ENCODE measurements around the gene CAMKMT. TPM values are rescaled to one million over a fixed set of nuclear protein-coding genes. Genes with fewer than 3 reads are reported as not detected.

The CAMKMT gene
- polyA plus RNA-seq, 3 donors = 4.7 to 7.8 (median 7.0) TPM

GRCh38 chr2:44652701-44653100 lies 291.0 kb downstream of the CAMKMT start:
- no peak overlapping the region for H3K27ac ChIP-seq (ENCODE audit: low read depth in 1 of 2, low read length in 2 of 2)
- no peaks in the 10 kb centered on the region for H3K4me1 ChIP-seq (ENCODE audit: control insufficient read depth in 1 of 2, insufficient read depth in 2 of 2, low read length in 2 of 2)
- DNase-seq = no peak
- H3K9me3 ChIP-seq (replicated peaks in 1 of 2; ENCODE audit: control insufficient read depth in 1 of 2, insufficient read depth in 1 of 2, low read length in 2 of 2) = no peaks in the 10 kb centered on the region
- no peak overlapping the region for H3K9ac ChIP-seq (ENCODE audit: insufficient read depth, low read length, poor library complexity, severe bottlenecking)
- TF ChIP-seq CTCF (IDR thresholded peaks at IDR 0.05) = no peak
- no peaks in the 10 kb centered on the region for H3K27me3 ChIP-seq (ENCODE audit: control insufficient read depth in 2 of 2, insufficient read depth in 2 of 2, low read length in 2 of 2)
- no peaks in the 10 kb centered on the region for H3K36me3 ChIP-seq (replicated peaks in 1 of 2; ENCODE audit: control insufficient read depth in 1 of 2, insufficient read depth in 2 of 2, low read length in 2 of 2)
- H3K36me3 Mint-ChIP-seq = no peaks in the 10 kb centered on the region
- no peaks in the 10 kb centered on the region for H3K4me1 Mint-ChIP-seq
- no peak overlapping the region for H2AFZ ChIP-seq (ENCODE audit: insufficient read depth, low read depth, low read length, poor library complexity, severe bottlenecking)
- no peaks in the 10 kb centered on the region for H3K27me3 Mint-ChIP-seq (ENCODE audit: low read depth in 3 of 3)
- no peak overlapping the region for H3K4me3 ChIP-seq (replicated peaks in 1 of 3; ENCODE audit: low read depth in 2 of 3, low read length in 3 of 3)
- no peak overlapping the region for H3K4me2 ChIP-seq (replicated peaks; ENCODE audit: extremely low read depth, low read length, poor library complexity, severe bottlenecking)
- no peaks in the 10 kb centered on the region for H3K9me3 Mint-ChIP-seq
- no peak overlapping the region for H3K4me3 Mint-ChIP-seq
- no peaks in the 10 kb centered on the region for H3K79me2 ChIP-seq (ENCODE audit: insufficient read depth, low read length)
- no peak overlapping the region for H3K27ac Mint-ChIP-seq
- intact Hi-C loops (cut with micrococcal nuclease) = no loop called here
- H4K20me1 ChIP-seq (ENCODE audit: insufficient read depth, low read length) = no peaks in the 10 kb centered on the region
- WGBS (ENCODE audit: insufficient coverage) = 100% methylated on average over 3 of the region's 4 CpGs

GRCh38 chr2:44655401-44655864 lies 293.7 kb downstream of the CAMKMT start:
- Mint-ChIP-seq H3K36me3 (no peaks in the 10 kb centered on the region), H3K4me3 (no peak overlapping the region), H3K9me3 (no peaks in the 10 kb centered on the region), H3K27me3 (ENCODE audit: low read depth in 3 of 3) (no peaks in the 10 kb centered on the region), H3K27ac (no peak overlapping the region), H3K4me1 (no peaks in the 10 kb centered on the region)
- no peaks in the 10 kb centered on the region for H3K36me3 ChIP-seq (replicated peaks in 1 of 2; ENCODE audit: control insufficient read depth in 1 of 2, insufficient read depth in 2 of 2, low read length in 2 of 2)
- WGBS (ENCODE audit: insufficient coverage) = 90% methylated on average over 2 of the region's 5 CpGs
- H3K9ac ChIP-seq (ENCODE audit: insufficient read depth, low read length, poor library complexity, severe bottlenecking) = no peak overlapping the region
- no peaks in the 10 kb centered on the region for H4K20me1 ChIP-seq (ENCODE audit: insufficient read depth, low read length)
- H3K4me2 ChIP-seq (replicated peaks; ENCODE audit: extremely low read depth, low read length, poor library complexity, severe bottlenecking) = no peak overlapping the region
- H3K79me2 ChIP-seq (ENCODE audit: insufficient read depth, low read length) = no peaks in the 10 kb centered on the region
- TF ChIP-seq CTCF (IDR thresholded peaks at IDR 0.05) = no peak
- H3K27ac ChIP-seq (ENCODE audit: low read depth in 1 of 2, low read length in 2 of 2) = no peak overlapping the region
- H3K9me3 ChIP-seq (replicated peaks in 1 of 2; ENCODE audit: control insufficient read depth in 1 of 2, insufficient read depth in 1 of 2, low read length in 2 of 2) = no peaks in the 10 kb centered on the region
- DNase-seq = no peak
- no peaks in the 10 kb centered on the region for H3K4me1 ChIP-seq (ENCODE audit: control insufficient read depth in 1 of 2, insufficient read depth in 2 of 2, low read length in 2 of 2)
- H3K4me3 ChIP-seq (replicated peaks in 1 of 3; ENCODE audit: low read depth in 2 of 3, low read length in 3 of 3) = no peak overlapping the region
- intact Hi-C loops (cut with micrococcal nuclease) = no loop called here
- H2AFZ ChIP-seq (ENCODE audit: insufficient read depth, low read depth, low read length, poor library complexity, severe bottlenecking) = no peak overlapping the region
- H3K27me3 ChIP-seq (ENCODE audit: control insufficient read depth in 2 of 2, insufficient read depth in 2 of 2, low read length in 2 of 2) = no peaks in the 10 kb centered on the region
